Nucleus accumbens (tissue), 56 donors: Measurements from ENCODE around the gene FGF12.
"Not testable (repeated sequence)": the region's sequence is repeated elsewhere in the genome, so short reads cannot be mapped to it uniquely, and the experiment has no call there.

Experiments
- DNase-seq, 56 donors: peaks; one replicate each; lab custom pipeline; 2025; lab: John Stamatoyannopoulos, UW

FGF12 gene

GRCh38 chr3:192727032-192727847 is at the start of gene FGF12:
FGF12 (minus strand) TSS chr3:192727541.
- DNase-seq: peak in 55 of 56 donors; percentile 23 to 93 (median 81)

GRCh38 chr3:192774341-192774740 is 47.0 kb upstream of the FGF12 start:
- DNase-seq: not testable (repeated sequence)

GRCh38 chr3:192772240-192772894 is 45.0 kb upstream of the FGF12 start:
- DNase-seq: peak in 32 of 56 donors; percentile 0 to 48 (median 8)

DNA sequence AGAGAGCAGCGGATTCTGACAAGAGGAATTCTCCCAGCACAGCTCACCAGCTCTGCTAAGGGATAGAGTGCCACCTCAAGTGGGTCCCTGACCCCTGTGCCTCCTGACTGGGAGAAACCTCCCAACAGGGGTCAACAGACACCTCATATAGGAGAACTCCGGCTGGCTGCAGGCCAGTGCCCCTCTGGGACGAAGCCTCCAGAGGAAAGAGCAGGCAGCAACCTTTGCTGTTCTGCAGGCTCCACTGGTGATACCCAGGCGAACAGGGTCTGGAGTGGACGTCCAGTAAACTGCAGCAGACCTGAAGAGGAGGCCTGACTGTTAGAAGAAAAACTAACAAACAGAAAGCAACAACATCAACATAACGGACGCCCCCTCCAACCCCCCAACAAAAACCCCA is 31.3 kb upstream of the FGF12 start:
- DNase-seq: no peak

- no peak for DNase-seq
Measured at GRCh38 chr3:192751148-192751547, 23.8 kb upstream of the FGF12 start.

DNA sequence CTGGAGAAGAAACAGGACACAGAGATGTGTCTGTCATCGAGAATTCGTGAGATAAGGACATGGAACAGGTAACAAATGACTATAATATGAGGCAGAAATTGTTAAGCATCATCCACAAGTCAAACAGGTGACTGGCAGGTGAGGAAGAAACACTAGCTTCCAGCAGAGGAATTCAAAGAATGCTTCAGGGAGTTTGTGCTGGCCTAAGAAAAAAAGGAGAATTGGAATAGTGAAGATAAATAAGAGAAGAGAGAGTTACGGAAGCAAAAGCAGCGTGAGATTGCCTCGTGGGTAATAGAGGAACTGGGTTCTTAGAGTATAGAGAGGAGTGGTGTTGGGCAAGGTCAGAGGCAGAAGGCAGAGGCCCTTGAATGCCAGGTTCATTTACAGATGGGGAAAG is 22.9 kb upstream of the FGF12 start:
- no peak for DNase-seq

DNA sequence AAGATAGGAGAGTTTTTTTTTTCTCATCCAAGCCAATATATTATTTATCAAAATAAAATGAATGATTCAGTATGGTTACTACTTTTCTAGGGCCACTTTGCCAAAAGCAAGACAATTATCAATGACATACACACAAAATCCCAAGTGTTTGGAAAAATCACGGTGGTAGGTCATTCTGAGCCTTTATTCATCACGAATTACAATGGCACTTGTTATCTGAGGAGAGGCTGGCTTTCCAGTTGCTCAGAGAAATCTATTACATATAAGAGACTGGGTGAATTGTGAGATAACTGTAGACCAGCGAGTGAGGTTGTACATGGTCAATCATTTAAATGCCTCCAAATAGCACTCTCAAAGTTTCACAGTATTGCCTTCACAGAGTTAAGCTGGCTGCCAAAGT is 20.4 kb upstream of the FGF12 start:
- DNase-seq: peak in 12 of 56 donors; percentile 0 to 50 (median 4)

GRCh38 chr3:192747145-192747544 is 19.8 kb upstream of the FGF12 start:
- no peak for DNase-seq

DNA sequence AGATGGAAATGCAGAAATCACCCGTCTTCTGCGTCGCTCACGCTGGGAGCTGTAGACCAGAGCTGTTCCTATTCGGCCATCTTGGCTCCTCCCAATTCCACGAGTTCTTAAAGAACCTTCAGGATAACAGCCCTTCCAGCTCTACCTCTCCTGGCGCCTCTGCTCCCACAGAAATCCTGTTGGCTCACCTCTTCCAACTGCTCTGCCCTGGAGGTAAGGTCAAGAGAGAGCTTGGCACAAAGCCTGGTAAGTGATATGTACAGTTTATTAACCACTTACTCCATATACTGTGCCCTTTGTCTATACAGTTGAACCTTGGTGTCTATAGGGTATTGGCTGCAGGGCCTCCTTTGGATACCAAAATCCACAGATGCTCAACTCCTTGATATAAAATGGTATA is 17.8 kb upstream of the FGF12 start:
- DNase-seq: no peak

GRCh38 chr3:192744604-192745003 is 17.3 kb upstream of the FGF12 start:
- DNase-seq: not testable (repeated sequence)

- DNase-seq: no peak
Measured at GRCh38 chr3:192737506-192737905, 10.2 kb upstream of the FGF12 start.

DNA sequence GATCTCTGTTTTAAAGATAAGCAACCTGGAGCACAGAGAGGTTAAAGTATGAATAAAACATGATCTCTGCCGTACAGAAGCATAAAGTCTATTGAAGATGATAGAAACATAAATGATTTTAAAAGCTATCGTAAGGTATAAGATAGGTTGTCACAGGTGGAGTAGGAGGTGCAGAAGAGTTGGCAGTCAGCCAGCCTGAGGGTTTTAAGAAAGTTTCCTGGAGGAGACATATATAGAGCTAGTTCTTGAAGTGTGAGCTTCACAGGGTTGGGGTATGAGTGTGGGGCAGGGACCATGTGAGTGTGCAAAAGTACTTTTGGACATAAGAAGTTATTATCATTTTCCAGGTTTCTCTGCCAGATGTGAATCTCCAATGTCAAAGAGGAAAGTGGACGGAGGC is 3.9 kb upstream of the FGF12 start:
- no peak for DNase-seq

GRCh38 chr3:192726385-192726784 is 956 bp downstream of the FGF12 start:
- DNase-seq: no peak

- DNase-seq: no peak
Measured at GRCh38 chr3:192719964-192720363, 7.4 kb downstream of the FGF12 start.

DNA sequence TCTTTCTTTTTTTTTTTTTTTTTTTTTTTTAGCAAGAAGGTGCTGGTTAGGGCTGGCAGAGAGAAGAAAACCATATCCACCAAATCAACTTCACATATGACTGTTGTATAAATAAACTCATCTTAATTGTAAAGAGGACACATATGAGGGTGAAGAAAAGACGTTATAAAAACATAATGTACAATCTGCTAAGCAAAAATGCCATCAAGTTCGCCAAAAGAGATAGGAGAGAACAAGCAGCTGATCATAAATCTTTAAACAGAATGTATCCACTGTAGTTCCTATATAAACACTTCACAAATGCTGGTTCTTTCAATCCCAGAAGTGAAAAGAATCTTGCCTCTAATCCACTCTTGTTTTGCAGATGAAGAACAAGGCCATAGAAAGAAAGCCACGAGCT is 9.2 kb downstream of the FGF12 start:
- DNase-seq: no peak

DNA sequence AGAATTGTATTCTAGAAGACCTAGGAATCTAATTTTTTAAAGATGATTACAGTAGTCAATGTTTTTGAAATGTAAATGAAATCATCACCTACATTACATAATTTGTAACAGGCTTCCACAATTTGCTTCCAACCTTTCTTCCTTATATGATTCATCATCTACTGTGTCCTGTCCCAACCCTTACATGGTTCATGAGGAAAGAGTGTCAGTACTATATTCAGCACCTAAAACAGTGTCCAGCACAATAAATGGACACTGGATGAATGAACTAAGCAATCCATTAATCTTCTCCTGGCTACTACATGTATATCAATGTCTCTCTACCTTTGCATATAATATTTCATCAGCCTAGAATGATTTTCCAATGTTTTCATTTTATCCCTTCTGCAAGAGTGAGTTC is 12.2 kb downstream of the FGF12 start:
- DNase-seq: no peak

DNA sequence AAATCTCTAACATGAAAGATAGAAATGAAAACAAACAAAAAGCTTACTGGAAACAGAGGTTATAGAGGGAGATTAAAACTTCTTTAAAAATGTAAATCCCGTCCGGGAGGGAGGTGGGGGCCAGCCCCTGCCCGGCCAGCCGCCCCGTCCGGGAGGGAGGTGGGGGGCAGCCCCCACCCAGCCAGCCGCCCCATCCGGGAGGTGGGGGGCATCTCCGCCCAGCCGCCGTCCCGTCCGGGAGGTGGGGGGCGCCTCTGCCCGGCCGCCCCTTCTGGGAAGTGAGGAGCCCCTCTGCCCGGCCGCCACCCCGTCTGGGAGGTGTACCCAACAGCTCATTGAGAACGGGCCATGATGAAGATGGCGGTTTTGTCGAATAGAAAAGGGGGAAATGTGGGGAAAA is 16.2 kb downstream of the FGF12 start:
- DNase-seq: not testable (repeated sequence)

GRCh38 chr3:192710366-192710765 is 17.0 kb downstream of the FGF12 start:
- no peak for DNase-seq

DNA sequence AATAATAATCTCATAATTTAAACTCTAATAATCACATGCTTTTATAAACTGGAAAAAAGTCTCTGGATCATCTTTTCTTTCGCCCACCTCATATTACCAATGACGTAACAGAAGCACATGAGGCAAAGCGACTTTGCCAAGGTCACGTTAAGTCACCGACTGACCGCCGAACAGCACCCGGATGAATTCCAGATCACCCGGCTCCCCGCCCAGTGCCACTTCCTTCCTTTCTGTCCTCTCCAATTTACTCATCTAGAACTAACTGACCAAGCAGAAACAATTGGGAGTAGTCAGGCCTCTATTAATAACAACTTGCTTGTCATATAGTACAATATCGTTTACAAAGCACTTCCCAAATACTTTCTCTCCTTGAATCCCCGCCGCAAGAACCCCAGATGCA is 21.1 kb downstream of the FGF12 start:
- DNase-seq: no peak

DNA sequence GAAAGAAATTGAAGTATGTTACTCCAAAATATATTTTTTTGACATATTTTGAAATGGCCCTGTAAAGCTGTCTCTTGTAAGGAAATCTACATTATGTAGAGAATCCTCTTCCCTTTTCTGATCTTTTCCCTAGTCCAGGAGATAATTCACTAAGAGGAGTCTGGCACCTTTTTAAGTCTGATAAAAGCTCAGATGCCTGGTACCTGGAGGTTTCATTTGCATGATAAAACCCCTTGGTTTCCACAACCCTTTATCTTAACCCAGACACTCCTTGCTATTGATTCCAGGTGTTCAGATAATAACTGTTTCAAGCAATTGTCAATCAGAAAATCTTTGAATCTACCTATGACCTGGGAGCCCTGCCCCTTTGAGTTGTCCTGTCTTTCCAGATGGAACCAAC is 26.5 kb downstream of the FGF12 start:
- DNase-seq: no peak

DNA sequence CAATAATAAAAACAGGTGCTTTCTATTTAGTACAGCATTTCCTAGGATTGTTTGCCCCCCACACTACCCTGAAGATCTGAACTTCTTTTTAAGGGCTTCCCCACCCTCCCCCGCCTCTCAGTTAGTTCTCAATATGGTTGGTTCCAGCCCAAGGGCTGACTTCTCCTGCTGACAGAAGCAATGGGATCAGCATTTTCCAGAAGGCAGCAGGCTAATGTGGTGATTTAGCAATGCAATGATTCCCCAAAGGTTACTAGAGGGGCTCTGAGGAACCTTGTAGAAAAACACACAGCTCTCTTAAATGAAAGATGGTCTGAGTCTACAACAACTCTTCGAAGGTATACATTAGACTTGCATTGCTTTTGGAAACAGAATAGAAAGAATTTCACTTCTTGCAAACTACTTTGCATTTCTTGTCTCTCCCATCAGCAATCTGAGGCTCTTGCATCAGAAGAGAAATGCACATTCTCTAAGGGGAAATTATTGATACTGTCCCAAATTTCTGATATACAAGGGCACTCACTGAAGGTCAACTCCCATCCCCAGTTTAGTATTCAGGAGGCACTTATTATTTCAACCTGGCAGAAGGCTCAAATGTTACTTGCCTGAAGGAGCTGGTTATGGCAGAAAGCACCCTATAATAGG is 30.3 kb downstream of the FGF12 start:
- DNase-seq: no peak
